D721Med (cell line): ENCODE data around the gene ZNF662.
"Not testable (repeated sequence)": the region's sequence is repeated elsewhere in the genome, so short reads cannot be mapped to it uniquely, and the experiment has no call there.

Source experiments
- DNase-seq: peaks from one replicate; pipeline ENCODE4 v3.0.0; 2011; ENCODE audit warnings: low spot score; ENCODE audit not compliant: insufficient read length
- FAIRE-seq: peaks from 2 replicates; lab custom pipeline; 2011; peaks lifted over from hg19 to GRCh38; lab: Jason Lieb, UNC
- CTCF ChIP-seq: IDR thresholded peaks from 2 replicates; pipeline ENCODE4 v1.5.1; 2012; ENCODE audit warnings: mild to moderate bottlenecking, control low read depth; ENCODE audit not compliant: insufficient read depth; ENCODE audit errors: missing control alignments

ZNF662 gene

GRCh38 chr3:42876940-42877720 lies 28.8 kb upstream of the ZNF662 start:
- FAIRE-seq = no peak
- TF ChIP-seq CTCF = no peak
- DNase-seq = no peak

GRCh38 chr3:42877881-42878280 lies 28.1 kb upstream of the ZNF662 start:
- FAIRE-seq (no peak), DNase-seq (no peak)
- TF ChIP-seq CTCF = no peak

- no peak for TF ChIP-seq CTCF
- FAIRE-seq (no peak), DNase-seq (no peak)
Measured at GRCh38 chr3:42880183-42880582, 25.8 kb upstream of the ZNF662 start.

GRCh38 chr3:42880601-42881451 lies 25.1 kb upstream of the ZNF662 start:
- DNase-seq (peak; percentile 94), FAIRE-seq (no peak)
- TF ChIP-seq CTCF = peak; percentile 86

- not testable (repeated sequence) for DNase-seq, FAIRE-seq
Measured at GRCh38 chr3:42883251-42883930, 22.6 kb upstream of the ZNF662 start.

GRCh38 chr3:42884324-42884723 lies 21.6 kb upstream of the ZNF662 start:
- FAIRE-seq (no peak), DNase-seq (no peak)
- no peak for TF ChIP-seq CTCF

GRCh38 chr3:42886294-42886822 lies 19.6 kb upstream of the ZNF662 start:
- no peak for FAIRE-seq
- TF ChIP-seq CTCF = no peak
- DNase-seq = no peak
